SU-DHL-6 (cell line): ENCODE measurements around the gene TEKT1.
"Not testable (repeated sequence)": the region's sequence is repeated elsewhere in the genome, so short reads cannot be mapped to it uniquely, and the experiment has no call there.

ENCODE experiments used
- EZH2phosphoT487 ChIP-seq: fragments of 200-600 bp; sonication (generic), shearing (Covaris generic); conservative IDR thresholded peaks from 2 replicates; pipeline ENCODE4 v1.6.1; 2018; ENCODE audit warnings: mild to moderate bottlenecking, antibody characterized with exemption, low read length, moderate library complexity, mixed read lengths
- TF ChIP-seq, protein P1 (sequence below): fragments of 200-600 bp; sonication (generic); IDR thresholded peaks from one replicate; pipeline ENCODE4 v1.5.1; 2017; ENCODE audit warnings: antibody characterized with exemption, mild to moderate bottlenecking, low read length, moderate library complexity; ENCODE audit not compliant: insufficient read depth, poor library complexity, severe bottlenecking

DNA sequence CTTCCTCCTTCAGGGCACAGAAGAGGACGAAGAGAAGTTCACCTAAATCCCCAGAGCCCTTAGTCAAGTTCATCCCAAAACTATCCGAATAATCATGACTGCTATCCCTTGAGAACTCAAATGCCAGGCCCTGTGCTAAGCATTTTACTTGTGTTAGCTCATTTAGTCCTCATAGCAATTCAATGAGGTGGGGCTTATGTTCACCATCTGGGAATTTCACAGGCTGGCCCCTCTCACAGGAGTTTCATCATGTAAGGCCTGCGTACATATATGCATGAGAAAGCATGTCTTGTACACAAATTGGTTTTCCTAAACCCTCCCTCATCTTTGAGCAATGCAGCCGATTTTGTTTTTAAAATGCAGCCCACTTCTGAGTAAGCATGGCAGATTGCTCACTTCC is 12.9 kb upstream of the TEKT1 start:
- TF ChIP-seq, protein P1, sequence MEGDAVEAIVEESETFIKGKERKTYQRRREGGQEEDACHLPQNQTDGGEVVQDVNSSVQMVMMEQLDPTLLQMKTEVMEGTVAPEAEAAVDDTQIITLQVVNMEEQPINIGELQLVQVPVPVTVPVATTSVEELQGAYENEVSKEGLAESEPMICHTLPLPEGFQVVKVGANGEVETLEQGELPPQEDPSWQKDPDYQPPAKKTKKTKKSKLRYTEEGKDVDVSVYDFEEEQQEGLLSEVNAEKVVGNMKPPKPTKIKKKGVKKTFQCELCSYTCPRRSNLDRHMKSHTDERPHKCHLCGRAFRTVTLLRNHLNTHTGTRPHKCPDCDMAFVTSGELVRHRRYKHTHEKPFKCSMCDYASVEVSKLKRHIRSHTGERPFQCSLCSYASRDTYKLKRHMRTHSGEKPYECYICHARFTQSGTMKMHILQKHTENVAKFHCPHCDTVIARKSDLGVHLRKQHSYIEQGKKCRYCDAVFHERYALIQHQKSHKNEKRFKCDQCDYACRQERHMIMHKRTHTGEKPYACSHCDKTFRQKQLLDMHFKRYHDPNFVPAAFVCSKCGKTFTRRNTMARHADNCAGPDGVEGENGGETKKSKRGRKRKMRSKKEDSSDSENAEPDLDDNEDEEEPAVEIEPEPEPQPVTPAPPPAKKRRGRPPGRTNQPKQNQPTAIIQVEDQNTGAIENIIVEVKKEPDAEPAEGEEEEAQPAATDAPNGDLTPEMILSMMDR: not testable (repeated sequence)
- not testable (repeated sequence) for TF ChIP-seq EZH2phosphoT487
